ENCODE measurements around the gene AP1S1. TPM values are rescaled to one million over a fixed set of nuclear protein-coding genes. Genes with fewer than 3 reads are reported as not detected.

AP1S1 gene
- total RNA-seq, 4 donors from 2014 or later: 28.5 to 66.5 (median 50.0) TPM

DNA sequence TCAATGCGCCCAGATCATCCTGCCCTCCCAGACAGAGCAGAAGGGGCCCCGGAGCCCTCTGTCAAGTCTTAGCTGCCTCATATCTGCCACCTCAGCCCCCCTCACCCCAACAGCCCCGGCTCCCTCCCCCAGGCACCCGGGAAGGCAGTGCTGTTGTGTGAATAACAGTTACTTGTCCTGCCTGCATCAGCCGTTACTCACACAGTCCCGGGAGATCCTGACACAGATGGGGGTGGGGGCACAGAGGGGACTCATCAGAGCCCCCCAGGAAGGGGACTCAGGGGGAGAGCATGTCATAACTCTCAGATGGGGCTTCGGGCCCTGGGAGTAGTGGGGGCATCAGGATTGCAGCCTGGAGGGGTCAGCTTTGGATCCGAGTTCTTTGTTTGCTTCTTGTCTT is 39.8 kb upstream of the AP1S1 start:
- Histone ChIP-seq H3K9me3 (no peaks in the 10 kb centered on the region), H3K4me3 (no peak overlapping the region), H3K27me3 (no peaks in the 10 kb centered on the region), H3K36me3 (no peaks in the 10 kb centered on the region), H3K4me1 (peaks cover 4% of the 10 kb centered on the region), H3K27ac (no peak overlapping the region)
- WGBS: 52% methylated on average over 8 of the region's 8 CpGs
- no peak for DNase-seq (ENCODE audit: low spot score in 2 of 2)
- TF ChIP-seq, protein P1, sequence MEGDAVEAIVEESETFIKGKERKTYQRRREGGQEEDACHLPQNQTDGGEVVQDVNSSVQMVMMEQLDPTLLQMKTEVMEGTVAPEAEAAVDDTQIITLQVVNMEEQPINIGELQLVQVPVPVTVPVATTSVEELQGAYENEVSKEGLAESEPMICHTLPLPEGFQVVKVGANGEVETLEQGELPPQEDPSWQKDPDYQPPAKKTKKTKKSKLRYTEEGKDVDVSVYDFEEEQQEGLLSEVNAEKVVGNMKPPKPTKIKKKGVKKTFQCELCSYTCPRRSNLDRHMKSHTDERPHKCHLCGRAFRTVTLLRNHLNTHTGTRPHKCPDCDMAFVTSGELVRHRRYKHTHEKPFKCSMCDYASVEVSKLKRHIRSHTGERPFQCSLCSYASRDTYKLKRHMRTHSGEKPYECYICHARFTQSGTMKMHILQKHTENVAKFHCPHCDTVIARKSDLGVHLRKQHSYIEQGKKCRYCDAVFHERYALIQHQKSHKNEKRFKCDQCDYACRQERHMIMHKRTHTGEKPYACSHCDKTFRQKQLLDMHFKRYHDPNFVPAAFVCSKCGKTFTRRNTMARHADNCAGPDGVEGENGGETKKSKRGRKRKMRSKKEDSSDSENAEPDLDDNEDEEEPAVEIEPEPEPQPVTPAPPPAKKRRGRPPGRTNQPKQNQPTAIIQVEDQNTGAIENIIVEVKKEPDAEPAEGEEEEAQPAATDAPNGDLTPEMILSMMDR (IDR thresholded peaks at IDR 0.05): no peak
- TF ChIP-seq POLR2AphosphoS5 (IDR thresholded peaks at IDR 0.05) (no peak), EP300 (IDR thresholded peaks at IDR 0.05) (no peak), POLR2A (IDR thresholded peaks at IDR 0.05) (no peak)

DNA sequence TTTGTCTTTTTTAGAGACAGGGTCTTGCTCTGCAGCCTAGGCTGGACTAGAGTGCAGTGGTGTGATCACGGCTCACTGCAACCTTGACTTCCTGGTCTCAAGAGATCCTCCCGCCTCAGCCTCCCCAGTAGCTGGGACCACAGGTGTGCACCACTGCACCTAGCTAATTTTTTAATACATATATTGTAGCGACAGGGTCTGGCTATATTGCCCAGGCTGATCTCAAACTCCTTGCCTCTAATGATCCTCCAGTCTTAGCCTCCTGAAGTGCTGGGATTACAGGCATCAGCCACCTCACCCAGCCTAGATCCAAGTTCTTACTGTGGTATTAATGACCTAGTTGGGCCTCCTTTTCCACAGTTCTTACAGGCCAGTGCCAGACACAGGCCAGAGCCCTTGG is 39.1 kb upstream of the AP1S1 start:
- no peaks in the 10 kb centered on the region for H3K9me3 ChIP-seq

DNA sequence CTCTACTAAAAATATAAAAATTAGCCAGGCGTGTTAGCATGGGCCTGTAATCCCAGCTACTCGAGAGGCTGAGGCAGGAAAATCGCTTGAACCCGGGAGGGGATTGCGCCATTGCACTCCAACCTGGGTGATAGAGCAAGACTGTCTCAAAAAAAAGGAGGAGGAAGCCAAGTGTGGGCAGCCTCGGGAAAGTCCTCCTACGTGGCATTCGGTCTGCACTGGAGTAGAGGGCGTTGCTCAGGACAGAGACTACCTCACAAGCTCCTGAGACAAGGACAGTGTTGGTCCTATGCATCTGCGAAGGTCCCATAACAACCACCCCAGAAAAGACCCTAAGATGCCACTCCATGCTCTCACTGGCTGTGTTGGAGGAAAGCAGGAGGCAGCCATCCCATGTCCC is 37.4 kb upstream of the AP1S1 start:
- no peak overlapping the region for H3K27ac ChIP-seq
- WGBS: 86% methylated on average over 10 of the region's 10 CpGs

More for the DNA sequence above, 39.1 kb upstream of the AP1S1 start:
- H3K36me3 ChIP-seq: no peaks in the 10 kb centered on the region
- no peaks in the 10 kb centered on the region for H3K4me1 ChIP-seq
- no peak for DNase-seq (ENCODE audit: low spot score in 2 of 2)
- 94% methylated on average over 3 of the region's 3 CpGs for WGBS
- TF ChIP-seq EP300 (IDR thresholded peaks at IDR 0.05): no peak
- TF ChIP-seq, protein P1 (IDR thresholded peaks at IDR 0.05): no peak
- no peak for TF ChIP-seq POLR2A (IDR thresholded peaks at IDR 0.05)
- TF ChIP-seq POLR2AphosphoS5 (IDR thresholded peaks at IDR 0.05): no peak
- no peak overlapping the region for H3K27ac ChIP-seq
- H3K27me3 ChIP-seq: no peaks in the 10 kb centered on the region
- H3K4me3 ChIP-seq: no peak overlapping the region

DNA sequence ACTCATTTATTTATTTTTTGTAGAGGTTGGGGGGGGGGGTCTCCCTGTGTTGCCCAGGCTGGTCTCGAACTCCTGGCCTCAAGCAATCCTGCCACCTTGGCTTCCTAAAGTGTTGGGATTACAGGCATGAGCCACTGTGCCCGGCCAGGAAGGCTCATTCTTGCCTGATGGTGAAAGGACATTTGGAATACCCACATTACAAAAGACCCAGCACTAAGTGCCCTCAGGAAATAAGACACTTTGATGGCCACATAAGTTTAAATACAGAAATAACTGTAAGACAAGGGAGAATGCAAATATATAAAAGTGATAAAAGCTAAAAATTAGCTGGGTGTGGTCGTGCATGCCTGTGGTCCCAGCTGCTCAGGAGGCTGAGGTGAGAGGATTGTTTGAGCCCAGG is 35.4 kb upstream of the AP1S1 start:
- H3K27ac ChIP-seq: no peak overlapping the region
- DNase-seq (ENCODE audit: low spot score in 2 of 2): no peak
- TF ChIP-seq POLR2A (IDR thresholded peaks at IDR 0.05): no peak
- TF ChIP-seq EP300 (IDR thresholded peaks at IDR 0.05): no peak
- TF ChIP-seq POLR2AphosphoS5 (IDR thresholded peaks at IDR 0.05): no peak
- TF ChIP-seq, protein P1 (IDR thresholded peaks at IDR 0.05): no peak
- H3K9me3 ChIP-seq: no peaks in the 10 kb centered on the region
- peaks cover 20% of the 10 kb centered on the region for H3K4me1 ChIP-seq
- 93% methylated on average over 3 of the region's 3 CpGs for WGBS
- H3K36me3 ChIP-seq: no peaks in the 10 kb centered on the region
- no peak overlapping the region for H3K4me3 ChIP-seq
- H3K27me3 ChIP-seq: no peaks in the 10 kb centered on the region

More for the DNA sequence above, 37.4 kb upstream of the AP1S1 start:
- Histone ChIP-seq H3K4me1 (peaks cover 6% of the 10 kb centered on the region), H3K27me3 (no peaks in the 10 kb centered on the region), H3K4me3 (no peak overlapping the region), H3K9me3 (no peaks in the 10 kb centered on the region), H3K36me3 (no peaks in the 10 kb centered on the region)
- no peak for DNase-seq (ENCODE audit: low spot score in 2 of 2)
- no peak for TF ChIP-seq POLR2A (IDR thresholded peaks at IDR 0.05)
- no peak for TF ChIP-seq EP300 (IDR thresholded peaks at IDR 0.05)
- TF ChIP-seq, protein P1 (IDR thresholded peaks at IDR 0.05): no peak
- no peak for TF ChIP-seq POLR2AphosphoS5 (IDR thresholded peaks at IDR 0.05)

DNA sequence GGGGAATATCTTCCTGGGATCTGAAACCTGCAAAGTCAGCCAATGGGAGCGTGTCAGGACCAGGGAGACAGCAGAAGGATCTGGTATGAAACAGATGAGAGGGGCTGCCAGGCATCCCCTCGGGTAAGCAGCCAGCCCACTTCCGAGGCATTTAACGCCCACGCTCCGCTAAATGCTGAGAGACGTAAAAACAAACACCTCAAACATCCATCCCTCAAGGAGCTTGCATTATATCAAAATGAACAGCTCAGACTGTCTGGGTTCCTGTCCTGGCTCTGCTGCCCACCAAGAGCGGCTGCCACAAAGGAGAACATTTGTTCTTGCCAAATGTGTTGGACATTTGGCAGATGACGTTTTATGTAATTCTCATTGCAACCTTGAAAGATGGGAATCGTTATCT is 34.4 kb upstream of the AP1S1 start:
- no peaks in the 10 kb centered on the region for H3K9me3 ChIP-seq
- no peak overlapping the region for H3K4me3 ChIP-seq
- no peak overlapping the region for H3K27ac ChIP-seq
- WGBS: 53% methylated on average over 10 of the region's 10 CpGs
- no peaks in the 10 kb centered on the region for H3K36me3 ChIP-seq
- no peak for DNase-seq (ENCODE audit: low spot score in 2 of 2)
- no peaks in the 10 kb centered on the region for H3K27me3 ChIP-seq
- TF ChIP-seq POLR2A (IDR thresholded peaks at IDR 0.05): no peak
- no peak for TF ChIP-seq POLR2AphosphoS5 (IDR thresholded peaks at IDR 0.05)
- TF ChIP-seq, protein P1 (IDR thresholded peaks at IDR 0.05): no peak
- no peak for TF ChIP-seq EP300 (IDR thresholded peaks at IDR 0.05)
- H3K4me1 ChIP-seq: peaks cover 28% of the 10 kb centered on the region

Measured in suprapubic skin (tissue), 4 donors.